Frontal cortex (tissue), 4 donors: ENCODE results near the gene OR1B1. TPM values are rescaled to one million over a fixed set of nuclear protein-coding genes. Genes with fewer than 3 reads are reported as not detected.
"Not testable (repeated sequence)": the region's sequence is repeated elsewhere in the genome, so short reads cannot be mapped to it uniquely, and the experiment has no call there.

Experiments
- DNase-seq, 2 donors: peaks; one replicate each; pipeline ENCODE4 v3.0.0; 2012; ENCODE audit warnings: low spot score in 2 of 2
- FAIRE-seq: peaks from 2 replicates; lab custom pipeline; 2012; peaks lifted over from hg19 to GRCh38; lab: Jason Lieb, UNC
- total RNA-seq: library from RNA; depleted of rRNA; stranded (reverse); fragments of >200 nt; gene quantifications from one replicate; pipeline ENCODE4 v1.2.3, GENCODE V29; 2014
- donor health status: control.
- donor health status: control.
- donor health status: control.

The OR1B1 gene
- total RNA-seq = not detected

- FAIRE-seq (no peak), DNase-seq (no peak)
Measured at GRCh38 chr9:122657527-122657926, at the start of gene OR1B1. Gene OR1B1, minus strand, starts transcription at chr9:122657627.

- FAIRE-seq (no peak), DNase-seq (no peak)
Measured at GRCh38 chr9:122695696-122696095, 38.3 kb upstream of the OR1B1 start.

GRCh38 chr9:122684851-122685250 lies 27.4 kb upstream of the OR1B1 start:
- FAIRE-seq (no peak), DNase-seq (no peak)

- FAIRE-seq (no peak), DNase-seq (no peak)
Measured at GRCh38 chr9:122672481-122672880, 15.1 kb upstream of the OR1B1 start.

DNA sequence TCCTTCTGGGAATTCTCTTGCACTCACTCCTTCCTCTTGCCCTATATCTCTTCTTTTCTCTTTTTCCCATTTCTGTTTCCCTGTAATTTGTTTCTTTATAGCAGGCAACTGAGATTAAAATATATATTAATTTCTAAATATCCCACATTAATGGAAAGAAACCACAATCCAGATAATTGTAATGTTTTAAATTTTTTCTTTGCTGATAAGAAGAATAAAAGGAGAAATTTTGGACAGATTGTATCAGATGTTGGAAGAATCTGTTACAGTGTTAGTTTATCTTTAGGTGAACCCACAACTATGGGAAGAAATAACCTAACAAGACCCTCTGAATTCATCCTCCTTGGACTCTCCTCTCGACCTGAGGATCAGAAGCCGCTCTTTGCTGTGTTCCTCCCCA lies 4.0 kb upstream of the OR1B1 start, which contains the start of gene OR1L1:
Gene OR1L1 (plus strand): TSS at position 301 of the 400 bp plus-strand sequence. CDS start 0 bp downstream, at position 301.
- FAIRE-seq = no peak
- DNase-seq = no peak

DNA sequence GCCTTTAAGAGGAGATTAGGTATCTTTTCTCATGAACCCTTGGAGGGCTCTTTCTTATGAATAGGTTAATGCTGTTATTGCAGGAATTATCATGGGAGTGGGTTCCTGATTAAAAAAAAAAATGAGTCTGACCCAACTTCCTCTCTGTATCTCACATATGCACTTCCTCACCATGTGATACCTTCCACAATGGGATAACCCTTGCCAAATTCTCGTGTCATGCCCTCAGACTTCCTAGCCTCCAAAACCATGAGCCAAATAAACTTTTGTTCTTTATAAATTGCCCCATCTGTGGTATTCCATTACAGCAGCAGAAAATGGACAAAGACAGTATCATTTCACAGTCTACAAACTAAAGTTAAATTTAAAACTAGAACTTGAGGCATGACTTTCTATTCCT lies 1.0 kb downstream of the OR1B1 start:
- DNase-seq = no peak
- FAIRE-seq = no peak

DNA sequence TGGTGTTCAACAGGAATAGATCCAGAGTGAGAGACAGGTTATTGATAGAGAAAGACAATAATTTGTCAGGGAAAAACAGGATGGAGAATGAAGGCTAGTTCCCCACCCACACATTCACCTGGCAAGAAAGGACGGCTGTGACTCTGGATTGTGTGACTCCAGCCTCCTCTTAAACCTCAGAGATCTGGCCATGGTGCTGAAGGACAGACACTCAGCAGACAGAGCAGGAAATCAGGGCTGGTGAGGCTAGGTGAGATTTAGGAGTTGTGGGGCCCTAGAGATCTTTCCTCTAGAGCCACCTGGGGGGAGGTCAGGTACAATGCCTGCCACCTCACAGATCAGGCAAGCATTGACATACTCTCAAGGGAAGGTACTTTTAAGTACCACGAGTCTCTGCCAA lies 15.2 kb downstream of the OR1B1 start:
- no peak for DNase-seq
- no peak for FAIRE-seq

DNA sequence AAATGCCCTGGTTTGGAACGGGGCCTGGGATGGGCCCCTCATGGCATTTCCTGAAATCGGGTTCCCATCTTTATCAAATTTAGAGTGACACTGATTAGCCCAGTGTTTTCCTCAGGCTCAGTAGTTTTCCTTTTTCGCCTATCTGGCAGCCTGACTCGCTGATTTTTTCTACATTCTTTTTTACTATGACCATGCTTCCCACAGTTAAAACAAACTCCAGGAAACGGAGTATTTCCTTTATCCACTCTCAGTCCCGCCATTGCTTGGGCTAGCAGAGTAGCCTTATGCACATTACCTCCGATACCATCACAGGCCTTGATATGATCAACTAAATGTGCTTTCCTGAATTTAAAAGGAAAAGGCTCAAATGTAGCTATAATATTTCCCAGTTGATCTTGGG lies 37.4 kb downstream of the OR1B1 start:
- DNase-seq (no peak), FAIRE-seq (no peak)

- DNase-seq = no peak
- FAIRE-seq = no peak
Measured at GRCh38 chr9:122614362-122614761, 43.1 kb downstream of the OR1B1 start, which contains the start of gene OR1Q1. Gene OR1Q1, plus strand, starts transcription at chr9:122614738. Its CDS starts 0 bp downstream, at chr9:122614738.

DNA sequence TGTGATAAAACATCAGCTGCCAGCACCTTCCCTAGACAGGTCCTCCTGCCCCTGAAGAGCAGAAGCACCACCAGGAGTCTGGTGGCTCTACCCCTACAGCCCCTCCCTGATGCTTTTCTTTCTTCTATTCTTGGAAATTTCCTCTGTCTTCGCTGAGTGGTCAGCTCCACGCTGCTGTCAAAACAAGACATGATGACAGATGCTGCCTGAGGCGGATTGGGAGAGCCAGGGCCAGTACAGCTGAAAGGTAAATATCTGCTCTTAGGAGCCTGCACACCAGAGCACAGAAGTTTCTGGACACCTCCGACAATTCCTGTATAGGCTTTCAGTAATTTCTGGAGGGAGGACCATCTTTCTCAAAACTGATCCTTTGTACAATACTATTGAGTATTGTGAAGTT lies 47.6 kb downstream of the OR1B1 start:
- FAIRE-seq (no peak), DNase-seq (no peak)

- no peak for FAIRE-seq
- DNase-seq = no peak
Measured at GRCh38 chr9:122606587-122606986, 50.8 kb downstream of the OR1B1 start.

GRCh38 chr9:122605691-122606090 lies 51.7 kb downstream of the OR1B1 start:
- FAIRE-seq = no peak
- DNase-seq = no peak

DNA sequence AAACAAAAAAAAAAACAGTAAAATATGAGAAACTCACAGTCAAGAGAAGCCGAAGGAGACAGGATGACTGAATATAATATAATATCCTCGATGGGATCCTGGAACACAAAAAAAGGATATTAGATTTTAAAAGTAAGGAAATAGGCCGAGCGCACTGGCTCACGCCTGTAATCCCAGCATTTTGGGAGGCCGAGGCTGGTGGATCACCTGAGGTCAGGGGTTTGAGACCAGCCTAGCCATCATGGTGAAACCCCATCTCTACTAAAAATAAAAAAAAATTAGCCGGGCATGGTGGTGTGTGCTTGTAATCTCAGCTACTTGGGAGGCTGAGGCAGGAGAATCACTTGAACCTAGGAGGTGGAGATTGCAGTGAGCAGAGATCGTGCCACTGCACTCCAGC lies 74.1 kb downstream of the OR1B1 start, which contains the start of gene OR1L8:
Gene OR1L8 (minus strand): TSS at position 101 of the 400 bp plus-strand sequence. CDS start 14,907 bp downstream, outside the sequence.
- FAIRE-seq, DNase-seq: not testable (repeated sequence)

GRCh38 chr9:122580360-122580759 lies 77.1 kb downstream of the OR1B1 start:
- DNase-seq (no peak), FAIRE-seq (no peak)

- no peak for FAIRE-seq
Measured at GRCh38 chr9:122579874-122580273, 77.6 kb downstream of the OR1B1 start.

More at GRCh38 chr9:122579874-122580273, 77.6 kb downstream of the OR1B1 start:
- DNase-seq = no peak

Other genes with a start within 250 kb of the OR1B1 start
- not detected for gene OR1J1, start 179.7 kb downstream of the OR1B1 start, total RNA-seq
- gene OR1J2, start 146.8 kb downstream of the OR1B1 start, total RNA-seq = not detected
- gene OR1J4, start 138.5 kb downstream of the OR1B1 start, total RNA-seq = not detected
- gene OR1N1, start 130.3 kb downstream of the OR1B1 start, total RNA-seq = not detected
- not detected for gene OR1N2, start 104.5 kb downstream of the OR1B1 start, total RNA-seq
- not detected for gene OR1L8, start 74.2 kb downstream of the OR1B1 start, total RNA-seq
- gene OR1Q1, start 42.9 kb downstream of the OR1B1 start, total RNA-seq = not detected
- gene OR1L1, start 4.1 kb upstream of the OR1B1 start, total RNA-seq = not detected
- not detected for gene OR1L3, start 17.5 kb upstream of the OR1B1 start, total RNA-seq
- not detected for gene OR1L4, start 66.4 kb upstream of the OR1B1 start, total RNA-seq
- not detected for gene OR1L6, start 84.7 kb upstream of the OR1B1 start, total RNA-seq
- not detected for gene OR5C1, start 131.3 kb upstream of the OR1B1 start, total RNA-seq
- not detected for gene OR1K1, start 142.5 kb upstream of the OR1B1 start, total RNA-seq
- 63.6 TPM for gene PDCL, start 171.0 kb upstream of the OR1B1 start, total RNA-seq
- gene RC3H2, start 247.7 kb upstream of the OR1B1 start, total RNA-seq = 109 TPM